Astrocyte of the spinal cord (primary cell): ENCODE data around the gene ST3GAL5.
A peak's percentile ranks its signal among the peaks of the same experiment; 100 is the strongest.
"Not testable (repeated sequence)": the region's sequence is repeated elsewhere in the genome, so short reads cannot be mapped to it uniquely, and the experiment has no call there.

Source experiments
- DNase-seq: peaks from one replicate; pipeline ENCODE4 v3.0.0; 2011; ENCODE audit warnings: low read depth, low spot score
- H3K4me3 ChIP-seq: 2 replicates; pipeline ENCODE4 v1.5.1; 2011; ENCODE audit warnings: low read depth, mild to moderate bottlenecking, low read length, moderate library complexity
- CTCF ChIP-seq: IDR thresholded peaks from 2 replicates; pipeline ENCODE4 v1.5.1; 2012; ENCODE audit warnings: low read depth, mild to moderate bottlenecking, low read length, inconsistent platforms
- in situ Hi-C: cut with HindIII; loops from 2 replicates; pipeline ENCODE4 v1.10.0; 2017; ENCODE audit warnings: low sequenced_read_pairs

The ST3GAL5 gene

GRCh38 chr2:85901155-85901554 lies 12.4 kb upstream of the ST3GAL5 start:
- in situ Hi-C loops = no loop called here

GRCh38 chr2:85900366-85900765 lies 11.6 kb upstream of the ST3GAL5 start:
- no peak for TF ChIP-seq CTCF
- in situ Hi-C loops = no loop called here
- no peak for DNase-seq
- H3K4me3 ChIP-seq = no peak overlapping the region

More at GRCh38 chr2:85901155-85901554, 12.4 kb upstream of the ST3GAL5 start:
- TF ChIP-seq CTCF = no peak
- H3K4me3 ChIP-seq = no peak overlapping the region
- no peak for DNase-seq

- no peak overlapping the region for H3K4me3 ChIP-seq
- in situ Hi-C loops = no loop called here
- no peak for DNase-seq
- no peak for TF ChIP-seq CTCF
These were observed 11.1 kb upstream of the ST3GAL5 start for GRCh38 chr2:85899849-85900248.

GRCh38 chr2:85899284-85899683 lies 10.5 kb upstream of the ST3GAL5 start:
- no peak overlapping the region for H3K4me3 ChIP-seq
- no peak for DNase-seq
- in situ Hi-C loops = no loop called here
- TF ChIP-seq CTCF = no peak

GRCh38 chr2:85898881-85899280 lies 10.1 kb upstream of the ST3GAL5 start:
- in situ Hi-C loops = no loop called here
- no peak overlapping the region for H3K4me3 ChIP-seq
- no peak for TF ChIP-seq CTCF
- no peak for DNase-seq

GRCh38 chr2:85894554-85895278 lies 5.9 kb upstream of the ST3GAL5 start:
- in situ Hi-C loops, DNase-seq, H3K4me3 ChIP-seq: not testable (repeated sequence)

GRCh38 chr2:85893428-85894258 lies 4.9 kb upstream of the ST3GAL5 start:
- in situ Hi-C loops = no loop called here
- TF ChIP-seq CTCF = no peak
- no peak overlapping the region for H3K4me3 ChIP-seq
- peak; percentile 77 for DNase-seq
